ENCODE data around the gene NSMF. TPM values are rescaled to one million over a fixed set of nuclear protein-coding genes. Genes with fewer than 3 reads are reported as not detected.

Gene NSMF
- total and polyA plus RNA-seq, 2 of the 4 experiments (the other 2 are of a cell fraction), result 7.7 to 40.9 TPM

DNA sequence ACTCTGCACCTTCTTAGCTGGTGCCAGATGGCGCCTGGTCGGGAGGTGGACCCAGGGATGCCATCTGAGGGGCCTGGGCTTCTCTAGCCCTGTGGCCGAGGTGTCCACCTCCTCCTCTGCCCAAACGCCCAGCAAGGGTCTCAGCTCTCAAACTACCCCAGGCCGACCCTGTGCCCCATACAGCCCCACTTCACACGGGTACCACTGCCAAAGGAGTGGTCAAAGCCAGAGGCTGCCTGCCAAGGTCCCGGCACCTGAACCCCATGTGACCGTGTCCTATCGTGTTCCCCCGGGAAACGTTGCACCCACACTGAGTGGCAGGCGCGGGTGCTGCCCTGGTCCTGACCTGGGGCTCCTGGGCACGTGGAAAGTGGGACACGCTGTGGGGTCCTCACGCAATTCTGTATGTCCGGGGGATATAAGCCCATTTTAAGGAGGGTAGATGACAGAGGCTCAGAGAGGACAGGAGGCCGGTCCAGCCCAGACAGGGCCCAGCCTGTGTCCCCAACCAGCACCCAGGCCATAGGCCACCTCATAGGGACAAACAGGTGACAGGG, 19.9 kb downstream of the NSMF start:
- Histone ChIP-seq H4K91ac (ENCODE audit: insufficient read depth, low read depth, low read length) (no peak overlapping the region), H2AK5ac (ENCODE audit: low read depth, low read length) (no peak overlapping the region), H3K79me1 (ENCODE audit: low read depth in 1 of 2, low read length in 2 of 2) (no peaks in the 10 kb centered on the region), H3K4me3 (ENCODE audit: insufficient read depth, low read depth, low read length) (no peak overlapping the region), H3K36me3 (ENCODE audit: control insufficient read depth, insufficient read depth, low read length) (no peaks in the 10 kb centered on the region), H3K4ac (ENCODE audit: low read depth, low read length) (no peak overlapping the region), H2BK15ac (ENCODE audit: low read depth, low read length) (no peak overlapping the region), H3K9me1 (ENCODE audit: insufficient read depth, low read length) (no peaks in the 10 kb centered on the region), H3K27ac (ENCODE audit: insufficient read depth, low read length) (no peak overlapping the region), H2BK120ac (ENCODE audit: low read depth, low read length) (no peak overlapping the region), H3K4me1 (ENCODE audit: control insufficient read depth, insufficient read depth, low read length) (peaks cover 3% of the 10 kb centered on the region), H2BK5ac (ENCODE audit: low read depth, low read length, poor library complexity, severe bottlenecking) (no peak overlapping the region), H3K14ac (replicated peaks; ENCODE audit: low read depth, low read length) (no peak overlapping the region), H3K4me2 (ENCODE audit: low read depth, low read length) (no peak overlapping the region), H3K9me3 (ENCODE audit: control insufficient read depth, insufficient read depth, low read length) (no peaks in the 10 kb centered on the region), H4K20me1 (ENCODE audit: insufficient read depth, low read length) (no peaks in the 10 kb centered on the region), H2AFZ (replicated peaks; ENCODE audit: low read length, poor library complexity) (no peak overlapping the region), H4K8ac (ENCODE audit: low read depth in 2 of 2, low read length in 2 of 2) (no peak overlapping the region), H3K27me3 (ENCODE audit: control insufficient read depth, insufficient read depth, low read length) (peaks cover 3% of the 10 kb centered on the region; the same call in 1 of the 2 replicates), H3K18ac (ENCODE audit: low read depth, low read length) (no peak overlapping the region), H3K23ac (ENCODE audit: low read depth, low read length) (no peak overlapping the region), H2BK20ac (ENCODE audit: low read depth, low read length) (no peak overlapping the region), H4K5ac (ENCODE audit: low read depth, low read length) (no peak overlapping the region), H2AK9ac (replicated peaks; ENCODE audit: low read depth, low read length, poor library complexity) (no peak overlapping the region), H3K9ac (ENCODE audit: low read depth, low read length) (no peak overlapping the region), H3K56ac (ENCODE audit: extremely low read depth, insufficient read depth, low read length) (no peak overlapping the region)
- dilution Hi-C loops (cut with HindIII; ENCODE audit: low sequenced_read_pairs, unreplicated experiment) (no loop called here), intact Hi-C loops (cut with micrococcal nuclease) (no loop called here), in situ Hi-C loops (cut with MboI; ENCODE audit: low sequenced_read_pairs) (no loop called here)
- no TSS peak for BruUV-seq (replicated peaks)
- CTCF ChIA-PET, result interaction anchor here (0.5 kb wide), 1 partner anchor 35 kb away, joined by 3 read pairs; no protein-coding TSS in a partner anchor
- no peak for TF ChIP-seq RAD21 (IDR thresholded peaks at IDR 0.05; ENCODE audit: low read length)
- POLR2A ChIA-PET (ENCODE audit: unreplicated experiment), result no interaction called here
- DNase-seq (no peak), ATAC-seq (ENCODE audit: low read depth) (no peak)
- 80% methylated on average over 6 of the region's 18 CpGs; no CpG with 5 or more reads in 1 of the 2 experiments for WGBS, 2 experiments (ENCODE audit: extremely low coverage in 2 of 2, insufficient read length in 1 of 2)

Data from IMR-90 (cell line).